ENCODE data around the gene MEPCE. TPM values are rescaled to one million over a fixed set of nuclear protein-coding genes. Genes with fewer than 3 reads are reported as not detected.

The MEPCE gene
- polyA plus RNA-seq, 1 donor (not counting 4 experiments of a cell fraction or from before 2014, with no cell fraction given) = 10.6 TPM

DNA sequence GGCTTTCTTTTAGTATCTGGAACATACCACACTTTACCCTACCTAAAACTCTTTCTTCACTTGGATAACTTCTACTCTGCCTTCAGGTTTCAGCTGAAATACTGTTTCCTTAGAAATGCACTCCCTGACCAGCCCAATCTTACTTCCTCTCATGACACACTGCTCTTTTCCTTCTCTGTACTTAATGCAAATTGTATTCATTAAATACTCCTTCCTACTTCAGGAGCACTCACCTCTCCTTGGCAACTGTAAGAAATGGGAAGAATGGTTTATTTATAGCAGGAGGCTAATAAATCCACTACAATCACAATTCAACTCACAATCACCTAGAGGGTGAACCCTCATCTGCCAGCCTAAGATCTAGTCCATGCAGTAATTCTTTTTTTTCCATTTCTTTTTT lies 16.3 kb upstream of the MEPCE start:
- FAIRE-seq = no peak
- Histone ChIP-seq H3K79me2 (ENCODE audit: control insufficient read depth, insufficient read depth, low read length) (no peaks in the 10 kb centered on the region), H3K4me2 (ENCODE audit: control insufficient read depth, extremely low read depth, insufficient read depth, low read depth, low read length) (no peak overlapping the region), H3K36me3 (ENCODE audit: control insufficient read depth in 2 of 2, extremely low read depth in 1 of 2, insufficient read depth in 2 of 2, low read length in 2 of 2) (no peaks in the 10 kb centered on the region), H3K27ac (ENCODE audit: control insufficient read depth, insufficient read depth, low read length) (no peak overlapping the region), H3K9me1 (ENCODE audit: control insufficient read depth, extremely low read depth, insufficient read depth, low read length) (no peaks in the 10 kb centered on the region), H3K27me3 (ENCODE audit: control insufficient read depth, extremely low read depth, insufficient read depth, low read length) (peaks cover 2% of the 10 kb centered on the region), H4K20me1 (ENCODE audit: control insufficient read depth, extremely low read depth, insufficient read depth, low read length) (no peaks in the 10 kb centered on the region), H3K4me3 (ENCODE audit: control insufficient read depth in 2 of 3, extremely low read depth in 1 of 3, insufficient read depth in 2 of 3, low read depth in 1 of 3, low read length in 3 of 3) (no peak overlapping the region), H3K9ac (ENCODE audit: control insufficient read depth, extremely low read depth, insufficient read depth, low read length) (no peak overlapping the region), H3K4me1 (ENCODE audit: control insufficient read depth, extremely low read depth, insufficient read depth, low read length) (no peaks in the 10 kb centered on the region), H2AFZ (ENCODE audit: control insufficient read depth, low read length) (no peak overlapping the region), H3K9me3 (ENCODE audit: control insufficient read depth, low read depth, low read length) (no peaks in the 10 kb centered on the region)
- TF ChIP-seq EZH2 (IDR thresholded peaks at IDR 0.05; ENCODE audit: low read length) = no peak
- TF ChIP-seq, protein P1, sequence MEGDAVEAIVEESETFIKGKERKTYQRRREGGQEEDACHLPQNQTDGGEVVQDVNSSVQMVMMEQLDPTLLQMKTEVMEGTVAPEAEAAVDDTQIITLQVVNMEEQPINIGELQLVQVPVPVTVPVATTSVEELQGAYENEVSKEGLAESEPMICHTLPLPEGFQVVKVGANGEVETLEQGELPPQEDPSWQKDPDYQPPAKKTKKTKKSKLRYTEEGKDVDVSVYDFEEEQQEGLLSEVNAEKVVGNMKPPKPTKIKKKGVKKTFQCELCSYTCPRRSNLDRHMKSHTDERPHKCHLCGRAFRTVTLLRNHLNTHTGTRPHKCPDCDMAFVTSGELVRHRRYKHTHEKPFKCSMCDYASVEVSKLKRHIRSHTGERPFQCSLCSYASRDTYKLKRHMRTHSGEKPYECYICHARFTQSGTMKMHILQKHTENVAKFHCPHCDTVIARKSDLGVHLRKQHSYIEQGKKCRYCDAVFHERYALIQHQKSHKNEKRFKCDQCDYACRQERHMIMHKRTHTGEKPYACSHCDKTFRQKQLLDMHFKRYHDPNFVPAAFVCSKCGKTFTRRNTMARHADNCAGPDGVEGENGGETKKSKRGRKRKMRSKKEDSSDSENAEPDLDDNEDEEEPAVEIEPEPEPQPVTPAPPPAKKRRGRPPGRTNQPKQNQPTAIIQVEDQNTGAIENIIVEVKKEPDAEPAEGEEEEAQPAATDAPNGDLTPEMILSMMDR (optimal IDR thresholded peaks at IDR 0.05 in 1 of 3, IDR thresholded peaks at IDR 0.05 in 1 of 3, conservative IDR thresholded peaks at IDR 0.05 in 1 of 3; ENCODE audit: extremely low read depth in 1 of 3, insufficient read depth in 2 of 3, low read length in 3 of 3) = no peak
- dilution Hi-C loops (cut with MboI; ENCODE audit: extremely low pct_ligation_motif_present, low sequenced_read_pairs) = no loop called here
- no peak for DNase-seq (ENCODE audit: low read depth, low spot score)

GRCh38 chr7:100413889-100414288 lies 15.7 kb upstream of the MEPCE start:
- Histone ChIP-seq H3K27me3 (ENCODE audit: control insufficient read depth, extremely low read depth, insufficient read depth, low read length) (peaks cover 2% of the 10 kb centered on the region), H4K20me1 (ENCODE audit: control insufficient read depth, extremely low read depth, insufficient read depth, low read length) (no peaks in the 10 kb centered on the region), H3K9ac (ENCODE audit: control insufficient read depth, extremely low read depth, insufficient read depth, low read length) (no peak overlapping the region), H3K4me1 (ENCODE audit: control insufficient read depth, extremely low read depth, insufficient read depth, low read length) (no peaks in the 10 kb centered on the region), H3K4me3 (ENCODE audit: control insufficient read depth in 2 of 3, extremely low read depth in 1 of 3, insufficient read depth in 2 of 3, low read depth in 1 of 3, low read length in 3 of 3) (no peak overlapping the region), H3K4me2 (ENCODE audit: control insufficient read depth, extremely low read depth, insufficient read depth, low read depth, low read length) (no peak overlapping the region), H2AFZ (ENCODE audit: control insufficient read depth, low read length) (no peak overlapping the region), H3K9me1 (ENCODE audit: control insufficient read depth, extremely low read depth, insufficient read depth, low read length) (no peaks in the 10 kb centered on the region), H3K9me3 (ENCODE audit: control insufficient read depth, low read depth, low read length) (no peaks in the 10 kb centered on the region), H3K36me3 (ENCODE audit: control insufficient read depth in 2 of 2, extremely low read depth in 1 of 2, insufficient read depth in 2 of 2, low read length in 2 of 2) (no peaks in the 10 kb centered on the region), H3K27ac (ENCODE audit: control insufficient read depth, insufficient read depth, low read length) (no peak overlapping the region), H3K79me2 (ENCODE audit: control insufficient read depth, insufficient read depth, low read length) (no peaks in the 10 kb centered on the region)
- TF ChIP-seq EZH2 (IDR thresholded peaks at IDR 0.05; ENCODE audit: low read length) = no peak
- TF ChIP-seq, protein P1 (optimal IDR thresholded peaks at IDR 0.05 in 1 of 3, IDR thresholded peaks at IDR 0.05 in 1 of 3, conservative IDR thresholded peaks at IDR 0.05 in 1 of 3; ENCODE audit: extremely low read depth in 1 of 3, insufficient read depth in 2 of 3, low read length in 3 of 3) = no peak
- FAIRE-seq = no peak
- DNase-seq (ENCODE audit: low read depth, low spot score) = no peak
- dilution Hi-C loops (cut with MboI; ENCODE audit: extremely low pct_ligation_motif_present, low sequenced_read_pairs) = no loop called here
